ENCODE data around the gene FLNC.

FLNC gene

GRCh38 chr7:128876586-128876977 lies 46.4 kb downstream of the FLNC start:
- no peak for DNase-seq (ENCODE audit: low read depth in 2 of 3, low spot score in 1 of 3)

- no peak for DNase-seq (ENCODE audit: low read depth in 2 of 3, low spot score in 1 of 3)
Measured at GRCh38 chr7:128876978-128877755, 47.0 kb downstream of the FLNC start.

GRCh38 chr7:128877756-128878120 lies 47.5 kb downstream of the FLNC start:
- no peak for DNase-seq (ENCODE audit: low read depth in 2 of 3, low spot score in 1 of 3)

GRCh38 chr7:128878226-128879105 lies 48.3 kb downstream of the FLNC start:
- no peak for DNase-seq (ENCODE audit: low read depth in 2 of 3, low spot score in 1 of 3)

- no peak for DNase-seq (ENCODE audit: low read depth in 2 of 3, low spot score in 1 of 3)
Measured at GRCh38 chr7:128879461-128879938, 49.3 kb downstream of the FLNC start.

GRCh38 chr7:128879939-128880746 lies 49.9 kb downstream of the FLNC start:
- DNase-seq (ENCODE audit: low read depth in 2 of 3, low spot score in 1 of 3): no peak

GRCh38 chr7:128880791-128881457 lies 50.7 kb downstream of the FLNC start:
- no peak for DNase-seq (ENCODE audit: low read depth in 2 of 3, low spot score in 1 of 3)

- DNase-seq (ENCODE audit: low read depth in 2 of 3, low spot score in 1 of 3): no peak
Measured at GRCh38 chr7:128881458-128882125, 51.4 kb downstream of the FLNC start.

GRCh38 chr7:128882134-128882533 lies 51.9 kb downstream of the FLNC start:
- no peak for DNase-seq (ENCODE audit: low read depth in 2 of 3, low spot score in 1 of 3)

GRCh38 chr7:128883622-128884448 lies 53.6 kb downstream of the FLNC start:
- DNase-seq (ENCODE audit: low read depth in 2 of 3, low spot score in 1 of 3): peak; percentile 70 to 88 (median 77)

GRCh38 chr7:128884561-128885369 lies 54.6 kb downstream of the FLNC start:
- no peak for DNase-seq (ENCODE audit: low read depth in 2 of 3, low spot score in 1 of 3)

GRCh38 chr7:128885370-128886187 lies 55.4 kb downstream of the FLNC start:
- DNase-seq (ENCODE audit: low read depth in 2 of 3, low spot score in 1 of 3): no peak

GRCh38 chr7:128886391-128887168 lies 56.4 kb downstream of the FLNC start:
- no peak for DNase-seq (ENCODE audit: low read depth in 2 of 3, low spot score in 1 of 3)

- DNase-seq (ENCODE audit: low read depth in 2 of 3, low spot score in 1 of 3): no peak
Measured at GRCh38 chr7:128887169-128888038, 57.2 kb downstream of the FLNC start.

- no peak for DNase-seq (ENCODE audit: low read depth in 2 of 3, low spot score in 1 of 3)
Measured at GRCh38 chr7:128888039-128888755, 58.0 kb downstream of the FLNC start.

Measured in stimulated activated CD4-positive, alpha-beta T cell treated with anti-CD3 and anti-CD28 coated beads, Interleukin-12 subunit alpha, Interleukin-12 subunit beta, amount 100 ng/mL, for 48 hours (primary cell).